ENCODE data around the gene NDUFC1.

DNA sequence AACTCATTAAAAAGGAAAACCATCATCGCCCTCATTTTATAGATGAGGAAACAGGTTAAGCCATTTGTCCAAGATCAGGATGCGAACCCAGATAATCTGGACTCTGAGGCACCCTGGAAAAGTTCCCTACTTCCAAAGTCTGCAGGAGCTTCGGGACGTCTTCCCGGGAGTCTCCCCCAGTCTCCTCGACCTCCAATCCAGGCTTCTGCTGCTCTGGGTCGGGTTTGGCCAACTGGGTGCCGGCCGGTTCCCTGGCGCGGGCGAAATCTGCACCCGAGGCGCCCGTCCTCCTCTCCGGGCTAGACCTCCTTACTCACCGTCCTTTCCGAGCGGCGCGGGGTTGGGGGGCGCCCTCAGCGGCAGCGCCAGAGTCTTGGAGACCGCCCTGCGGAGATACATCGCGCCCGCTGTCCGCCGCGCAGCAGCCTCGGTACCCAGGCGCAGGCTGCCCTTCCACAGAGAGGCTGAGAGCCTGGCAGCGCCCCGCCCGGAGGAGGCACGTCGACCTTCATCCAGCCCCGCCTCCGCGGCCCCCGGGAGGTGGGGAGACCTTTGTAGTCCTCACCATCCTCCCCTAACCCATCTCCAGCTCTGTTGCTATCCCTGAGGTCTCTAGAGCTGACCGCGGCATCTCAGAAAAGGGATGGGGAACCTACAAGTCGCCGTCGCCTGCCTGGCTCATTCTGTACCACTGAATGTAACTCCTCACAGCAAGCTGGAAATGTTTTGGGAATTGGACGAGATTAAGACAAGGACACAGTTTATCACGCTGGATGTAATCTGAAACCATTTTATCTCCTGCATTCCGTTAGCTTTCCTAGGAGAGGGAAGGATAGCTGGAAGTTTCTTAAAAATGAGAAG is 22.3 kb downstream of the NDUFC1 start, which contains the start of gene MGARP:
- TF ChIP-seq, protein P1, sequence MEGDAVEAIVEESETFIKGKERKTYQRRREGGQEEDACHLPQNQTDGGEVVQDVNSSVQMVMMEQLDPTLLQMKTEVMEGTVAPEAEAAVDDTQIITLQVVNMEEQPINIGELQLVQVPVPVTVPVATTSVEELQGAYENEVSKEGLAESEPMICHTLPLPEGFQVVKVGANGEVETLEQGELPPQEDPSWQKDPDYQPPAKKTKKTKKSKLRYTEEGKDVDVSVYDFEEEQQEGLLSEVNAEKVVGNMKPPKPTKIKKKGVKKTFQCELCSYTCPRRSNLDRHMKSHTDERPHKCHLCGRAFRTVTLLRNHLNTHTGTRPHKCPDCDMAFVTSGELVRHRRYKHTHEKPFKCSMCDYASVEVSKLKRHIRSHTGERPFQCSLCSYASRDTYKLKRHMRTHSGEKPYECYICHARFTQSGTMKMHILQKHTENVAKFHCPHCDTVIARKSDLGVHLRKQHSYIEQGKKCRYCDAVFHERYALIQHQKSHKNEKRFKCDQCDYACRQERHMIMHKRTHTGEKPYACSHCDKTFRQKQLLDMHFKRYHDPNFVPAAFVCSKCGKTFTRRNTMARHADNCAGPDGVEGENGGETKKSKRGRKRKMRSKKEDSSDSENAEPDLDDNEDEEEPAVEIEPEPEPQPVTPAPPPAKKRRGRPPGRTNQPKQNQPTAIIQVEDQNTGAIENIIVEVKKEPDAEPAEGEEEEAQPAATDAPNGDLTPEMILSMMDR (conservative IDR thresholded peaks at IDR 0.05), result no peak
- TF ChIP-seq ZFX (IDR thresholded peaks at IDR 0.05), result no peak

Measured in C4-2B (cell line).